GM18861 (cell line): ENCODE data around the gene PRAMEF7.
"Not testable (repeated sequence)": the region's sequence is repeated elsewhere in the genome, so short reads cannot be mapped to it uniquely, and the experiment has no call there.

ENCODE experiments used
- ATAC-seq: cut with Tn5 transposase; IDR thresholded peaks from one replicate; pipeline ENCODE4 v1.9.1; 2021; ENCODE audit not compliant: unreplicated experiment

Gene PRAMEF7

DNA sequence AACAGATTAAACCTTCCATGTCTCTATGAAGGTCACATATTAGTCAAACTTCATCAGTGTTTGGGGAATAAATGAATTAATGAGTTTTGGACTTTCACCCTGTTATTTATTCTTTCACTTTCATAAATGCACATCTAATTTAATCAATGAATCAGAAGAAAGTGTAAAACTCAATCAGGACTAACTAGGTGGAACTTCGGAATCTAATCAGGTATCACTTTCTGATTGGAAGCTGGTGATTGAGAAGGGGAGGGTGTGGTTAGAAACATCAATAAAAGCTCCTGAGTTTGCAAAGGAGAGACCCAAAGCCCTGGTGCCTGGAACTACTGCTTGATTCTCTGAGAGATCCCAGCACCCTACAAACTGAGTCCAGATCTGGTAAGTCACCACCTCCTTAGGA lies at the start of gene PRAMEF7:
Gene PRAMEF7, plus strand, starts transcription at position 301 of the 400 bp plus-strand sequence. CDS start 1,083 bp downstream, outside the sequence.
- not testable (repeated sequence) for ATAC-seq

GRCh38 chr1:12878453-12878852 lies 38.0 kb upstream of the PRAMEF7 start:
- not testable (repeated sequence) for ATAC-seq

- not testable (repeated sequence) for ATAC-seq
These were observed 30.3 kb upstream of the PRAMEF7 start, which contains the start of gene PRAMEF4 for GRCh38 chr1:12886101-12886500. PRAMEF4 (minus strand) TSS chr1:12886201; CDS start chr1:12883394, 2,807 bp downstream.

- not testable (repeated sequence) for ATAC-seq
These were observed 18.2 kb upstream of the PRAMEF7 start, which contains the start of gene PRAMEF10 for GRCh38 chr1:12898170-12898569. PRAMEF10 (minus strand) TSS chr1:12898270; CDS start chr1:12895847, 2,423 bp downstream.

GRCh38 chr1:12899186-12899585 lies 17.2 kb upstream of the PRAMEF7 start:
- not testable (repeated sequence) for ATAC-seq

- not testable (repeated sequence) for ATAC-seq
These were observed 12.4 kb upstream of the PRAMEF7 start for GRCh38 chr1:12903793-12904572.

DNA sequence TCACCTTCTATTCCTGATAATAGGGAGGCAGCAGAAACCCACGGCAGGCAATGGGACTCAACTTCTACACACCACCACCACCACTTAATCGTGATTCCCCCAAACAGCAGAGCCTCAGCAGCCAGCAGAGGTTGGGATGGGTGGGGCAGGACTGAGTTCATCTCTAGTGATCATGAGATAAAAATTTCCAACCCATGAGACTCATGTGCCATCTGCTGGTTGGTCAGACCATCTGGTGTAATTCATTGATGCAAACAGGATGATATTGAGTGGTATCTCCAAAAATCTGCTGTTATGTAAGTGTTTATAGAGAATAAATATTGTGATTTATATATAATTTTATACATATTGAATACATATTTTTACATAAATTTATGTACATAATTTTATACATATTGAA lies 5.3 kb downstream of the PRAMEF7 start:
- not testable (repeated sequence) for ATAC-seq

DNA sequence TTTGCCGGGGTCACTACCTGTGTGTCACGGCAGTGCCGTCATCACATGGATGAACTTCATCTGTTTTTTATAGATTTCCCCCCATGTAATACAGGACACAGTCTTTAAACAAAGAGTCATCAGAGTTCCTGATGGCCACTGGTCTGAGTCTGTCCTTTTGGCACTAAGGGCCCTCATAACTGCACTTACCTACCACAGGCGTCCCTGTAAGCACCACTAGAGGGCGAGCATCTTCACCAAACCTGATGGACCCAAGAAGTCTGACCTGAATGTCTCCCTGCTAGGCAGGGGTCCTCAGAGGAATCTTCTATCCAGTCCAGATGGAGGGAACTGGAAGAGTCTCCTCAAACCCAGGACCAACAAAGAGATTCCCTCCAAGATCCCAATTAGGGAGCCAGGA lies 8.0 kb downstream of the PRAMEF7 start:
- ATAC-seq, result not testable (repeated sequence)

DNA sequence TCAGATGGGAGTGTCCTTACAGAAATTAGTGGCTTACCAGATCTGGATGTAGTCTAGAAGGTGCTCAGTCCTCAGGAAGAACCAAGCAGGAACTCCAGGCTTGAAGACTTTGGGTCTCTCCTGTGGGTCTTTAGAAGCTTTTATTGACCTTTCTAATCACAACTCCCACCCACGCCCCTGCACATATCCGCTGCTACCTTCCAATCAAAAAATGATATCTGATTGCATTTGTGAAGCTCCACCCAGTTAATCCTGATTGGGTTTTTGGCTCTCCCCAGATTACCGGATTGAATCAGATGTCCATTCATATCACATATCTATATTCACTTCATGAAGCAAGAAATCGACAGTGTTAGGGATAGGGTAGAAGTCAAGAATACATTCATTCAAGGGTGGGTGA lies 31.1 kb downstream of the PRAMEF7 start, which contains the start of gene PRAMEF6:
Gene PRAMEF6, minus strand, starts transcription at position 101 of the 400 bp plus-strand sequence. CDS start 5,062 bp downstream, outside the sequence.
- ATAC-seq, result not testable (repeated sequence)
